ENCODE results near the gene CLIP2.
"Not testable (repeated sequence)": the region's sequence is repeated elsewhere in the genome, so short reads cannot be mapped to it uniquely, and the experiment has no call there.

CLIP2 gene

DNA sequence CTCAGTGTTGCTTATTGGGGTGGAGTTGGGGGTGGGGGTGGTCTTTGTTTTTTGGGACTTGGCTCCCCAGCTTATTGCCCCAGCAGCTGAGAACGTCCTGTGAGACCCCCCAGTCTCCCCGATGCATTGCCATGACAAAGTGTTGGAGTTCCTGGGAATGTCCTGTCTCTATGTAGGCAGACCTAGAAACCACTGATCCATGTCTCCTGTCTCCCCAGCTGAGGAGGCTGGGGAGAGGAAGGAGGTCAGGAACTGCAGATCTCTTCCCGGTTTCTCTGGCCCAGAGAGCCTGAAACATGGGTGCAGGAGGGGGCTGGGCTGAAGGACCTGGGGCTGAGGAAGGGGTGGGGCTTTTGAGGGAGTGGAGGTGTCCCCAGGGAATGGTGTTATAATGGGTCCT lies 84.3 kb downstream of the CLIP2 start:
- no peak for DNase-seq (ENCODE audit: extremely low read depth, low read depth)
- no peak overlapping the region for H3K4me3 ChIP-seq (replicated peaks; ENCODE audit: low read depth, low read length)
- TF ChIP-seq CTCF (IDR thresholded peaks at IDR 0.05; ENCODE audit: low read depth, low read length, missing control alignments): no peak

DNA sequence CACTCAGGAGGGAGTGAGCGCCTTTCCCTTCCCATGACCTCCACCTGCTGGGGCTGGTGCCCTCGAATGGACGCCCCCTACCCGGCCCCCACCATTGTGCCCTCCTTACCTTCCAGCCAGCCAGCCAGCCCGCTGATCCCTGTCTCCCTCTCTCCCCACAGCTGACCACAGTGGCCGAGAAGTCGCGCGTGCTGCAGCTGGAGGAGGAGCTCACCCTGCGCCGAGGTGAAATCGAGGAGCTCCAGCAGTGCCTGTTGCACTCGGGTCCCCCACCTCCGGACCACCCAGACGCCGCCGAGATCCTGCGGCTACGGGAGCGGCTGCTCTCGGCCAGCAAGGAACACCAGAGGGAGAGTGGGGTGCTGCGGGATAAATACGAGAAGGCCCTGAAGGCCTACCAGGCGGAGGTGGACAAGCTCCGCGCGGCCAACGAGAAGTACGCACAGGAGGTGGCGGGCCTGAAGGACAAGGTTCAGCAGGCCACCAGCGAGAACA lies 86.6 kb downstream of the CLIP2 start:
- no peak overlapping the region for H3K4me3 ChIP-seq (replicated peaks; ENCODE audit: low read depth, low read length)

DNA sequence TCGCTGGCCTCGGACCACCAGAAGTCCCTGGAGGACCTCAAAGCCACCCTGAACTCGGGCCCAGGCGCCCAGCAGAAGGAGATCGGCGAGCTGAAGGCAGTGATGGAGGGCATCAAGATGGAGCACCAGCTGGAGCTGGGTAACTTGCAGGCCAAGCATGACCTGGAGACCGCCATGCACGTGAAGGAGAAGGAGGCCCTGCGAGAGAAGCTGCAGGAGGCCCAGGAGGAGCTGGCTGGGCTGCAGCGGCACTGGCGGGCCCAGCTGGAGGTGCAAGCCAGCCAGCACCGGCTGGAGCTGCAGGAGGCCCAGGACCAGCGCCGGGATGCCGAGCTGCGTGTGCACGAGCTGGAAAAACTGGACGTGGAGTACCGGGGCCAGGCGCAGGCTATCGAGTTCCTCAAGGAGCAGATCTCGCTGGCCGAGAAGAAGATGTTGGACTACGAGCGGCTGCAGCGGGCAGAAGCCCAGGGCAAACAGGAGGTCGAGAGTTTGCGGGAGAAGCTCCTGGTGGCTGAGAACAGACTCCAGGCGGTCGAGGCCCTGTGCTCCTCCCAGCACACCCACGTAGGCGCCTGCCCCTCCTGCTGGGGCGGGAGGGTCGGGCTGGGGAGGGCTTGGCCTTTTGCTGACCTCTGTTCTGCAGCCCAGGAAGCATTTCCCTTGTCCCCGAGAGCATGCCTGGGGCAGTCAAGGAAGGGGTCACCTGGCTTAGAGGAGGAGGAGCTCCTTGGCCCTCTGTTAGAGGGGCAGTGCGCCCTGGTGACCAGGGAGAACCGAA lies 87.2 kb downstream of the CLIP2 start:
- TF ChIP-seq CTCF (IDR thresholded peaks at IDR 0.05; ENCODE audit: low read depth, low read length, missing control alignments): no peak
- no peak overlapping the region for H3K4me3 ChIP-seq (replicated peaks; ENCODE audit: low read depth, low read length)

More for the DNA sequence above, 86.6 kb downstream of the CLIP2 start:
- no peak for TF ChIP-seq CTCF (IDR thresholded peaks at IDR 0.05; ENCODE audit: low read depth, low read length, missing control alignments)
- no peak for DNase-seq (ENCODE audit: extremely low read depth, low read depth)

GRCh38 chr7:74379938-74380337 lies 90.7 kb downstream of the CLIP2 start:
- H3K4me3 ChIP-seq (replicated peaks; ENCODE audit: low read depth, low read length): no peak overlapping the region
- no peak for DNase-seq (ENCODE audit: extremely low read depth, low read depth)
- no peak for TF ChIP-seq CTCF (IDR thresholded peaks at IDR 0.05; ENCODE audit: low read depth, low read length, missing control alignments)

More for the DNA sequence above, 87.2 kb downstream of the CLIP2 start:
- DNase-seq (ENCODE audit: extremely low read depth, low read depth): no peak

DNA sequence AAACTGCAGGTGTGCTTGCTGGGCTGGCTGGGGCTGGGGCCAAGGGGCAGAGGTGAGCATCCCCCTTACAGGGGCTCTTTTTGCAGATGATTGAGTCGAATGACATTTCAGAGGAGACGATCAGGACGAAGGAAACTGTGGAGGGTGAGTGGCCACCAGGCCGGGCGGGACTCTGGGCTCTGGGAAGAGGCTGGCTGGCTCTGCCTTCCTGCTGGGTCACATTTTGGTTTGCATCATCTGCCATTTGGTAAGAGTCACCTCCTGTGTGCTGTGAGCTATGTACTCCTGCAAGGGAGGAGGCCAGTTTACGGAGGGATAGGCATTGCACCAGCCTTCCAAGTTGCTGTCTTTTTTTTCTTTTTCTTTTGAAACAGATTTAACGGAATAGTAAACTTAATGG lies 91.5 kb downstream of the CLIP2 start:
- no peak for DNase-seq (ENCODE audit: extremely low read depth, low read depth)
- TF ChIP-seq CTCF (IDR thresholded peaks at IDR 0.05; ENCODE audit: low read depth, low read length, missing control alignments): no peak
- no peak overlapping the region for H3K4me3 ChIP-seq (replicated peaks; ENCODE audit: low read depth, low read length)

- not testable (repeated sequence) for H3K4me3 ChIP-seq (replicated peaks; ENCODE audit: low read depth, low read length); DNase-seq (ENCODE audit: extremely low read depth, low read depth)
These were observed 94.9 kb downstream of the CLIP2 start for GRCh38 chr7:74384086-74384485.

DNA sequence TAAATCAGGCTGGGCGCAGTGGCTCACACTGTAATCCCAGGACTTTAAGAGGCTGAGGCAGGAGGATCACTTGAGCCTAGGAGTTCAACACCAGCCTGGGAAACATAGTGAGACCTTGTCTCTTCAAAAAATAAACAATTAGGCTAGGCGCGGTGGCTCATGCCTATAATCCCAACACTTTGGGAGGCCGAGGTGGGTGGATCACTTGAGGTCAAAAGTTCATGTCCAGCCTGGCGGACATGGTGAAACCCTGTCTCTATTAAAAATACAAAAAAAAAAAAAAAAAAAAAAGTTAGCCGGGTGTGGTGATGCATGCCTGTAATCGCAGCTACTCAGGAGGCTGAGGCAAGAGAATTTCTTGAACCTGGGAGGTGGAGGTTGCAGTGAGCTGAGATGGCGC lies 95.6 kb downstream of the CLIP2 start:
- H3K4me3 ChIP-seq (replicated peaks; ENCODE audit: low read depth, low read length); DNase-seq (ENCODE audit: extremely low read depth, low read depth): not testable (repeated sequence)

GRCh38 chr7:74387606-74388005 lies 98.4 kb downstream of the CLIP2 start:
- no peak for DNase-seq (ENCODE audit: extremely low read depth, low read depth)
- H3K4me3 ChIP-seq (replicated peaks; ENCODE audit: low read depth, low read length): no peak overlapping the region
- no peak for TF ChIP-seq CTCF (IDR thresholded peaks at IDR 0.05; ENCODE audit: low read depth, low read length, missing control alignments)
